Left kidney (tissue), 8 donors: ENCODE results near the gene POLE4. TPM values are rescaled to one million over a fixed set of nuclear protein-coding genes. Genes with fewer than 3 reads are reported as not detected.

Experiments
- DNase-seq: peaks from one replicate; pipeline ENCODE4 v3.0.0-alpha.2; 2013
- long read RNA-seq, 8 donors: transcript quantifications; one replicate each; lab custom pipeline, GENCODE V29; 2026
- polyA plus RNA-seq: library from polyadenylated mRNA; unstranded; fragments of 120-200 nt; gene quantifications from one replicate; pipeline ENCODE4 v1.2.1, GENCODE V29; 2013; ENCODE audit not compliant: insufficient read length

Gene POLE4, protein sequence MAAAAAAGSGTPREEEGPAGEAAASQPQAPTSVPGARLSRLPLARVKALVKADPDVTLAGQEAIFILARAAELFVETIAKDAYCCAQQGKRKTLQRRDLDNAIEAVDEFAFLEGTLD
- 44.1 TPM for polyA plus RNA-seq
- long read RNA-seq, donor 1, transcript POLE4-205 (4 exons, 1,248 nt), result major isoform, 37 of 45 reads
- long read RNA-seq, donor 1, partial matches to known transcripts, result 7 of 45 reads
- long read RNA-seq, donor 1, other reads (novel, unspliced or antisense), result 0 of 45 reads
- long read RNA-seq, donor 2, transcript POLE4-205 (4 exons, 1,248 nt), result major isoform, 31 of 32 reads
- long read RNA-seq, donor 2, partial matches to known transcripts, result 0 of 32 reads
- long read RNA-seq, donor 2, other reads (novel, unspliced or antisense), result 0 of 32 reads
- long read RNA-seq, donor 3, transcript POLE4-205 (4 exons, 1,248 nt), result major isoform, 30 of 32 reads
- long read RNA-seq, donor 3, partial matches to known transcripts, result 0 of 32 reads
- long read RNA-seq, donor 3, other reads (novel, unspliced or antisense), result 0 of 32 reads
- long read RNA-seq, donor 4, transcript POLE4-205 (4 exons, 1,248 nt), result major isoform, 11 of 11 reads
- long read RNA-seq, donor 4, partial matches to known transcripts, result 0 of 11 reads
- long read RNA-seq, donor 4, other reads (novel, unspliced or antisense), result 0 of 11 reads
- long read RNA-seq, donor 5, transcript POLE4-205 (4 exons, 1,248 nt), result major isoform, 70 of 86 reads
- long read RNA-seq, donor 5, partial matches to known transcripts, result 13 of 86 reads
- long read RNA-seq, donor 5, other reads (novel, unspliced or antisense), result 0 of 86 reads
- long read RNA-seq, donor 6, transcript POLE4-205 (4 exons, 1,248 nt), result major isoform, 32 of 59 reads
- long read RNA-seq, donor 6, partial matches to known transcripts, result 27 of 59 reads
- long read RNA-seq, donor 6, other reads (novel, unspliced or antisense), result 0 of 59 reads
- long read RNA-seq, donor 7, transcript POLE4-205 (4 exons, 1,248 nt), result major isoform, 40 of 42 reads
- long read RNA-seq, donor 7, partial matches to known transcripts, result 0 of 42 reads
- long read RNA-seq, donor 7, other reads (novel, unspliced or antisense), result 0 of 42 reads
- long read RNA-seq, donor 8, transcript POLE4-205 (4 exons, 1,248 nt), result major isoform, 15 of 15 reads
- long read RNA-seq, donor 8, partial matches to known transcripts, result 0 of 15 reads
- long read RNA-seq, donor 8, other reads (novel, unspliced or antisense), result 0 of 15 reads

DNA sequence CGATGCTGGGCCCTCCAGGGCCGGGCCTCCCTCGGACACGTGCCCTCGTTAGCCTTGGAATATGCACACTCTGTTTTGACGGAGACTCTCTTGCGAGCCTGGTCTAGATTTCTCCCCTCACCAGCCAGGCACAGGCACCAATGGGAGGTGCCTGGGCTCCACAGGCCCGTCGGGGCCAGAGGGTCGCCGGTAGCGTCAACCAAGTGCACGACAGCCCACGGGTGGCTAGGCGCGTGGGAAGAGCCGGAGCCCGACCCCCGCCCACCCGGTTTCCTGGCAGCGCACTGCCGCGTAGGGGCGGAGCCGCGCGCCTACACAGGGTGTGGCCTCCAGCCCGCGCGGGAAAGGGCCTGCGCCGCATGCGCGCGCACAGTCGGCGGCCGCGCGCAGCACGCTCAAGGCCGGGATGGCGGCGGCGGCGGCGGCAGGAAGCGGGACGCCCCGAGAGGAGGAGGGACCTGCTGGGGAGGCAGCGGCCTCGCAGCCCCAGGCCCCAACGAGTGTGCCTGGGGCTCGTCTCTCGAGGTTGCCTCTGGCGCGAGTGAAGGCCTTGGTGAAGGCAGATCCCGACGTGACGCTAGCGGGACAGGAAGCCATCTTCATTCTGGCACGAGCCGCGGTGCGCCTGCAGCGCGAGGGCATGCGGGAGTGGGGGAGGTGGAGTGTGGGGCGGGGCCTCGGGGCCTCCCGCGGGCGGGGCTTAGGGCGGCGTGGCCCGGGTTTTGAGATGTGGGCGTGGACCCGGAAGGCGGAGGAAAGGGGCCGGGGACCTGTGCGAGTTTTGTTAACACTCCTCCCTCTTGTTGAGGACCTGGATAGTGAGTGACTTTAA, at the start of gene POLE4:
Gene POLE4 (plus strand): TSS at position 370 of the 832 bp plus-strand sequence. CDS start 37 bp downstream, at position 407.
- peak; percentile 84 for DNase-seq

DNA sequence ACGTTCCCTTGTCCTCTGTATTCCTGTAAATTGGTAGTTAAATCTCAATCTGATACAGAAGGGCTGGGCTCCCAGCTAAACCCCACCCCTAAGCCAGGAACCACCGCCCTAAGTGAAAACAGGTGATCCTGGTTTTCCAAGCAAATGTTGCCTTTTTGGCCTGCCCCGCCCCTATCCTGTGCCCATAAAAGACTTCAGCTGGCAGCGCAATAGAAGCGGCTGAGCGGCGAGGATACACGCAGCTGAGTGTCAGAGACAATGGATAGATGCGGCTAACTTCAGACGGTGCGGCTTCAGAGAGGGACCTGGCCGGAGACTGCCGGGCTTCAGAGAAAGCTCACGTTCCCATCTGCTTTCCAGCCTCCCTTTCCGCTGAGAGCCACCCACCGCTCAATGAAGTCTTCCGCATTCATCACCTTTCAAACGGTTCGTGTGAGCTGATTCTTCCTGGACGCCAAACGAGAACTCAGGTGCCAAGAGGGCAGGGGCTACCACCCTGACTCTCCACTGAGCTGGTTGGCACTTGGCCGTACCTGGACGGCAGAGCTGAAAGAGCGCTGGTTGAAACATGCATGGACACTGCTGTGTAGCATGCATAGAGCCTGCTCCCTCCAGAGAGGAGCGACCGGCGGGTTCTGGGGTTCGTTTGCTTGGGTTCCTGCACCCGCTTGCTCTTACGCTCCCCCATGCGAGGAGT, 49.5 kb upstream of the POLE4 start:
- peak; percentile 8 for DNase-seq

GRCh38 chr2:74910245-74910644, 48.2 kb upstream of the POLE4 start:
- DNase-seq, result no peak

GRCh38 chr2:74911061-74911460, 47.4 kb upstream of the POLE4 start:
- no peak for DNase-seq

DNA sequence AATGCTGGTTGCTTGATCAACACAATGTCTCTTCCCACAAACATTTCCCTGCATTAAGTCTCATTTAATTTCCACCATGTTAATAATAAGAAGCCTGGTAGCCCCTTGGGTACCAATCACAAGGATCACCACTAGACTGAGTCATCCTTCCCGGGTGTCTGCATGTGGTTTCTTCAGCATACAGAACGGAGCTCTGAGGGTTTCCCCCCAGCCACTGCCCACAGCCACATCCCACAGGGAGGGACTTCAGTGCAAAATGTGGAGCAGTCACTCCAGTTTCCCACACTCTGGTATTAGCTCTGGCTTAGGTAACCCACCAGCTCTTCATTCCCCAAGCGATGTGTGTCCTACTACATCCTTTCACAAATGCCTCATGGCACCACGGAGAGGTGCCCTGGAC, 42.7 kb upstream of the POLE4 start:
- DNase-seq, result no peak

DNA sequence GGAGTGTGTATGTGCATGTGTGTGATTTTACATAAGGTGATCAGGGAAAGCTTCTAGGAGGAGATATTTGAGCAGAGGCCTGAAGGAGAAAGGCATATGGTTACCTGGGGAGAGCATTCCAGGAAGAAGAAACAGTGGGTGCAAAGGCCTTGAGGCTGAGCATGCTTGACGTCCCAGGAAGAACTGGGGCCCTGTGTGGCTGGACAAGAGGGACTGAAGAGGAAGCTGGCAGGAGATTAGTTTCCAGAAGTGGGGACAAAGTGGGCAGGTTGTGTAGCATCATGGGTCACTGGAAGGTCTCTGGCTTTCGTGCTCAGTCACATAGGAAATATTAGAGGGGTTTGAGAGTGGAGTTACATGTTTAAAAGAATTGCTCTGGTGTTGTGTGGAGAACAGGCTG, 42.0 kb upstream of the POLE4 start:
- DNase-seq, result no peak

GRCh38 chr2:74917702-74918619, 40.5 kb upstream of the POLE4 start:
- no peak for DNase-seq

DNA sequence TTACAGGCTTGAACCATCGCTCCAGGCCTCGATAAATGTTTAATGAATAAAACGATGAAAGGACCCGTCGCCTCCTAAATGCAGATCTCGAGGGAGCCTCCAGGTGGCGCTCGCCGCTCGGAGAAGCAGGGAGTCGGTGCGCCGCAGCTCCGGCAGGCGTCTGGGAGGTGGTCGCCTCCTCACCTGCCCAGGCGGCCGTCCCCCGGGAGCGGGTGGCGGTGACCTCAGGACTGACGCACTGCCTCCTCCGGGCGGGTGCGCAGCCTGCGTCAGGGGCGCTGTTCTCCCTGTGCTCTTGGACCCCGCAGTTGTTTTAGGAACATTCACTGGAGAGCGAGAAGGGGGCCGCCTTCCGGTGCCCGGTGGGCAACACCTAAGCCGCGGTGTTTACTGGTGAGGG, 38.6 kb upstream of the POLE4 start:
- peak; percentile 60 for DNase-seq

DNA sequence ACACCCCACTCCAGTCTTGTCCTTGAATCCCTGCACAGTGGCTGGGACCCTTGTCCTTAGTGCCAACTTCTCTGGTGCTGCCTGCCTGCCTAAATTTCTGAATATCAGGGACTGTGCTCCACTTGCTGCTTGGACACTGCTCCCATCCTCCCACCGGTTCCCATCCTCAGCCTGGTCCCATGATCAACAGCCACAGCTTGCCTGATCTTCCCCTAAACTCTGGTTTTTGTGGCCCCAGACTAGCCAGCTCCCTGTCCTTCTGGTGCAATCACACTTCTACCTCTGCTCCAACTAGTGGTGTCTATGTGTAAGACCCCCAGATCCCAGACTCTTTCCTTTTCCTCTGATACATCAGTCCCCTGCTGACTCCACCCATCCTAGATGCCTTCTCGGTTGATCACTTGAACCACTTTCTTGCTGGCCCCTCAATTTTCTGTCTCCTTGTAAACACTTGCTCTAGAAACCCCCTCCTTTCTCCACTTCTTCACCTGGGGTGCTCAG, 37.2 kb upstream of the POLE4 start:
- no peak for DNase-seq

DNA sequence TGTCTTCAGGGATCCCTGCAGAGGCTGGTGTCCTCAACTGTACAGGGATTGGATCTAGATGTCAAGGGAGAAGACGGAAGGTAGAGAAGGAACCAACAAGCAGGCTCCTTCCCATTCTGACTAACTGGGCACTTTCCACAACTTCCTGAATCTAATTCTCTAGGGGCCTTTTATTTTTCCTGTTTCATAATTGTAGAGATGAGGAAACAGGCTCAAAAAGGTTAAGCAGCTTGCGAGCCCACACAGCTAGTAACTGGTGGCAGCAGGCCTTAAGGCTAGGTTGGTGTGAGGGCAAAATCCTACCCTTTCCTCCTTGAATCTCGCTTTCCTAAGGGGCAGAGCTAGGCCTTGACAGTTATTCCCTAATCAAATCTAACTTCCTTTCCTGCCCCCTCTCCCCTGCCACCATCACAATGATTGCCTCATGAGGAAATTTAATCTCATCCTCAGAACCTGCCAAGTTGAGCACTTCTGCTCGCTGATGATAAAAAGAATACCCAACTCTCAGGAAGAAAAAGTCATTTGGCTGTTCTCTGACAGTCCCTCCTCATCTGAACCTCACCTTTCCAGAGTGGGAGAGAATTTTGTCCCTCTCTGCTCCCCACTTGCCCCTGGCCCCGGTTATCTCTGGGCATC, 35.7 kb upstream of the POLE4 start:
- DNase-seq, result no peak

DNA sequence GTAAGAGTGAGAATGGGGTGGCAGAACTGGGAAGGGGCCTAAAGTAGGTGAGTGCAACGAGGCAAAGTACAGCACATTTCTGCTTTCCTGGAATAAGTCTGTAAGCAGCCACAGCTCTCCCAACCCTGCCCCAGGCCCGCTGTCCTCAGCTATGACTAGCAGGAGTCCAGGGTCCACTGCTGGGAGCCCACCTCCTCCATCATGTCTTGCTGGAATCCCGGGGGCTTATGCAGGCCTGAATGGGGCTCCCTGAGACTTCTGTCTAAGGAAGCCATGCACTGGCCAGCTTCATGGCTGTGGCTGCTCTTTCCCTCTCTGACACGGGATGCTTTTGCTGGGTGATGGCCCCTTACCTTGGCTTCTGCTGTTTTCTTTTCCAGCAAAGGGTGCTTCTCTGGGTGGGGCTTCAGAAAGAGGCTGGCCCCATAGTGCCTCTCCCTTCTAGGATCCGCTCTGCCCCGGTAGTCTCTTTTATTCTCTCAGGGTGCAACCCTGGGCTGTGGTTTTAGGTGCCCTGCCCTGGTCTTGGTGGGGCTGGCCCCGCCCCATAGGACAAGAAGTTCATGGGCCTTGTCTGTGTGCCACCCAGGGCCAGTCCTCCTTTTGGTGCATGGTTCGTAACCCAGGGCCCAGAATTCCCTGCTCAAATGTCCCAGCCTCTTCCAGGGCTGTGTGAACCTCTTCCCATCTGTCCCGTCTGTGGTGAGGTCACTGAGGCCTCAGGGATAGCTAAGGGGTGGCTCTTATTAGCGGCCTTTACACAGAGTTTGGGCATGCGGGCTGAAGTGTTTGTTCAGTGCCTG, 33.8 kb upstream of the POLE4 start:
- no peak for DNase-seq

- no peak for DNase-seq
Observed at GRCh38 chr2:74925361-74925786, 33.1 kb upstream of the POLE4 start.

GRCh38 chr2:74927621-74928020, 30.8 kb upstream of the POLE4 start:
- DNase-seq, result no peak

DNA sequence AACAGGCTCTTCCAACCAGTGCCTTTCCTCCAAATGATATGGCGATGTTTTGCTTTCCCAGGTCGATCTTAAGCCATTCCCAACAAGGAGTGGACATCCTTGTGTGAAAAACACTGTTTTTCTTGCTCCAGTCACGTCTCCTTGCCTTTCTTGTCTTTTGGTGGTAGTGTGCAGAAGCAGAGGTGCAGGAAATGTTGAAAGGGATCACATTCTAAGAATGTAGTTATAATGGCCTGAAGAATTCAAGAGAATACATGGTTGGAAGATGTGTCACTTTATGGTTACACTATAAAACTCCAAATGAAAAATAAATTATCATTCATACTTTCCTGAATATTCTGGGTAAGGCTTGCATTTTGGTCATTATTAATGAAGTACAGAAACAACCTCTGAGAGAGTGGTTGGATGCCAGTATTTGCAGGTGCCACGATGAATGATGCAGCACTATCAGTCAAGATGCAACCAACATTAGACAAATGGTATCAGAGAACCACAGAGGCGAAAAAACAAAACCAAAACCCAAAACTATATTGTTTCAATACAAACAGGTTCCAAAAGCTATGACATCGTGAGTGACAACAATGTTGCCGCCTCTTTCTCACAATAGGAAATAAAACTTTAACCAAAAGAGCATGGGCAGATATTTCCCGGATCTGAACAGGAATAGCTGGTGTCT, 27.5 kb upstream of the POLE4 start:
- no peak for DNase-seq

DNA sequence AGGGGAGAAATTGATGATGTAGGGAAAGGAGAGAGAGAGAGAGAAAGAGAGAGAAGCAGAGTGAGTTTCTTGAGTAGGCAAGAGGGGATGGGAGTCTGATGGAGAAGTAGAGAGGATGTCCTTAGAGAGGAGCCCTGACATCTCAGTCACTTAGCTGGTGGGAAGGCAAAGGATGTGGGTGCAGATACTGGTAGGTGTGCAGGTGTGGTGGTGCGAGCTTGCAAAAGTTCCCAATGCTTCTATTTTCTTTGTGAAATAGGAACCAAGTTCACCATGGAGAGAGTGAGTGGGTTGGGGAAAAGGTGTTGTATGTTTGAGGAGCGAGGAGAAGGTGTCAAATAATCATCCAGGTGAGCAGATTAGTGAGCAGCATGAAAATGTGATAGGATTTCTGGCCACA, 26.5 kb upstream of the POLE4 start:
- DNase-seq, result no peak

DNA sequence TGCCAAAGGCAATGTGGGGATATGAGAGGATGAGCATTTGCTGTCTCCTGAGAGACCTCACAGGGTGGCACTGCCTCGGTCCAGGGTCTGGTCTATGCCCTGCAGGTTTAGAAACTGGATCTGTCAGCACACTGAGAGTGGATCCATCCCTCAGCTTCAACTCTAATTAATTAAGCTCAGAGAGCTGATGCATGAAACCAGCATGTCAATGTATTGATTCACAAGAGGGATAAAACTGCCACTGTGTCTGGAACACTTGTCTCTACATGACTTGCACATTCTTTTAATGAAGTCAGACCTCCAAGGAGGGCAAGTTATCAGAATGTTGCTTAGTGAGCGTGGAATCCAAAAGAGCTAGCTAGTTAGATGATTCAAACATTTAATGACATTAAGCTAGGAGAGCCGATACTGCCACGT, 22.5 kb upstream of the POLE4 start:
- DNase-seq, result no peak

GRCh38 chr2:74937221-74937880, 21.1 kb upstream of the POLE4 start:
- no peak for DNase-seq
